ENCODE measurements around the gene TMEM88. TPM values are rescaled to one million over a fixed set of nuclear protein-coding genes. Genes with fewer than 3 reads are reported as not detected.
"Not testable (repeated sequence)": the region's sequence is repeated elsewhere in the genome, so short reads cannot be mapped to it uniquely, and the experiment has no call there.

Gene TMEM88
- total and polyA plus RNA-seq, 2 donors (not counting 1 experiment from before 2014, with no cell fraction given): 5.1 to 9.5 TPM

DNA sequence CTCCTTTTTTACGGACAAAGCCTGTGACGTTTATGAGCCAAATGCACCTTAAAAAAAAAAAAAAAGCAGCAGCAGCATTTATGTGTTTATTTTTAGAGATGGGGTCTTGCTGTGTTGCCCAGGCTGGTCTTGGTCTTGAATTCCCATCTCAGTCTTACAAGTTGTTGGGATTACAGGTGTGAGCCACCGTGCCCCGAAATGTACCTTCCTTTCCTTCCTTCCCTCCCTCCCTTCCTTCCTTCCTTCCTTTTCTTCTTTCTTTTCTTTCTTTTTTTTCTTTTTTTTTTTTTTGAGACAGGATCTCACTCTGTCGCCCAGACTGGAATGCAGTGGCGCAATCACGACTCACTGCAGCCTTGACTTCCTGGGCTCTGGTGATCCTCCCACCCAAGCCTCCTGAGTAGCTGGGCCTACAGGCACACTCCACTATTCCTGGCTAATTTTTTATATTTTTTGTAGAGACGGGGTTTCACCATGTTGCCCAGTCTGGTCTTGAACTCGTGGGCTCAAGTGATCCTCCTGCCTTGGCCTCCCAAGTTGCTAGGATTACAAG, 45.0 kb upstream of the TMEM88 start:
- H3K36me3 ChIP-seq (replicated peaks in 1 of 2; ENCODE audit: control extremely low read depth in 1 of 2, control insufficient read depth in 1 of 2, extremely low read depth in 1 of 2, insufficient read depth in 2 of 2, low read length in 1 of 2); CTCF ChIA-PET; H3K4me3 ChIP-seq (ENCODE audit: control extremely low read depth in 1 of 5, extremely low read depth in 1 of 5, insufficient read depth in 1 of 5, low read depth in 2 of 5, low read length in 4 of 5); H3K9me3 Mint-ChIP-seq (ENCODE audit: insufficient read depth); H3K9me3 ChIP-seq (ENCODE audit: control extremely low read depth in 1 of 3, control insufficient read depth in 2 of 3, insufficient read depth in 1 of 3, low read length in 2 of 3); H3K79me2 ChIP-seq (ENCODE audit: control insufficient read depth, insufficient read depth, low read length); H2AFZ ChIP-seq (ENCODE audit: insufficient read depth, low read depth, low read length, poor library complexity, severe bottlenecking); H3K27ac Mint-ChIP-seq; intact Hi-C loops (cut with micrococcal nuclease); H3K27ac ChIP-seq (ENCODE audit: low read length in 2 of 2); H3K4me1 Mint-ChIP-seq; H3K4me2 ChIP-seq (replicated peaks; ENCODE audit: low read depth, low read length, poor library complexity, severe bottlenecking); H3K4me1 ChIP-seq (ENCODE audit: control insufficient read depth in 2 of 2, insufficient read depth in 2 of 2, low read length in 2 of 2); ATAC-seq (ENCODE audit: low read depth); POLR2A ChIA-PET; H3K4me3 Mint-ChIP-seq; DNase-seq; H3K27me3 ChIP-seq (replicated peaks in 1 of 4; ENCODE audit: control extremely low read depth in 1 of 4, control insufficient read depth in 3 of 4, insufficient read depth in 4 of 4, low read length in 3 of 4); H4K20me1 ChIP-seq (ENCODE audit: control insufficient read depth, insufficient read depth, low read length, poor library complexity, severe bottlenecking); H3K9ac ChIP-seq (ENCODE audit: low read length): not testable (repeated sequence)
- 89% methylated on average over 5 of the region's 9 CpGs for WGBS (ENCODE audit: insufficient coverage)
- peaks cover 25% of the 10 kb centered on the region for H3K27me3 Mint-ChIP-seq

DNA sequence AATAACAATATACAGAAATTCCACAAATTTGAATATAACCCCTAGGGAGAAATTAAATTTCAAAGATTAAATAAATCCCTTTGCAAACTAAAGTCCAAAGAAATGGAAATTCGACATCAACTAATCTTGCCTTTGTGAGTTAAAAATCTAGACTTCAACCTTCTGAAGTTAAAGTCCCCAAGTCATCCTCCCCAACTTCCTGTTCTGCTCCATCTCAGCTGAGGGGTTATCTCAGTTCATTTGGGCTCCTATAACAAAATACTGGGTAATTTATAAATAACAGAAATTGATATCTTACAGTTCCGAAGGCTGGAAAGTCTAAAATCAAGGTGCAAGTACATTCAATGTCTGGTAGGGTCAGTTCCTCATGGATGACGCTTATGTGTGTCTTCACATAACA, 43.6 kb upstream of the TMEM88 start:
- CTCF ChIA-PET: no interaction called here
- intact Hi-C loops (cut with micrococcal nuclease): no loop called here

More for the DNA sequence above, 43.6 kb upstream of the TMEM88 start:
- Histone ChIP-seq H3K9me3 (ENCODE audit: control extremely low read depth in 1 of 3, control insufficient read depth in 2 of 3, insufficient read depth in 1 of 3, low read length in 2 of 3) (no peaks in the 10 kb centered on the region), H3K79me2 (ENCODE audit: control insufficient read depth, insufficient read depth, low read length) (no peaks in the 10 kb centered on the region), H2AFZ (ENCODE audit: insufficient read depth, low read depth, low read length, poor library complexity, severe bottlenecking) (no peak overlapping the region), H3K27ac (ENCODE audit: low read length in 2 of 2) (no peak overlapping the region), H3K27me3 (replicated peaks in 1 of 4; ENCODE audit: control extremely low read depth in 1 of 4, control insufficient read depth in 3 of 4, insufficient read depth in 4 of 4, low read length in 3 of 4) (peaks cover 0 to 5% (median 0%) of the 10 kb centered on the region in 4 experiments), H3K4me3 (ENCODE audit: control extremely low read depth in 1 of 5, extremely low read depth in 1 of 5, insufficient read depth in 1 of 5, low read depth in 2 of 5, low read length in 4 of 5) (no peak overlapping the region), H3K36me3 (replicated peaks in 1 of 2; ENCODE audit: control extremely low read depth in 1 of 2, control insufficient read depth in 1 of 2, extremely low read depth in 1 of 2, insufficient read depth in 2 of 2, low read length in 1 of 2) (no peaks in the 10 kb centered on the region), H3K4me2 (replicated peaks; ENCODE audit: low read depth, low read length, poor library complexity, severe bottlenecking) (no peak overlapping the region), H3K9ac (ENCODE audit: low read length) (no peak overlapping the region), H4K20me1 (ENCODE audit: control insufficient read depth, insufficient read depth, low read length, poor library complexity, severe bottlenecking) (no peaks in the 10 kb centered on the region), H3K4me1 (ENCODE audit: control insufficient read depth in 2 of 2, insufficient read depth in 2 of 2, low read length in 2 of 2) (no peaks in the 10 kb centered on the region)
- Mint-ChIP-seq H3K4me3 (no peak overlapping the region), H3K27me3 (peaks cover 25% of the 10 kb centered on the region), H3K9me3 (ENCODE audit: insufficient read depth) (no peaks in the 10 kb centered on the region), H3K4me1 (no peaks in the 10 kb centered on the region), H3K27ac (no peak overlapping the region)
- POLR2A ChIA-PET: no interaction called here
- WGBS (ENCODE audit: insufficient coverage): 62% methylated on average over 2 of the region's 3 CpGs
- ATAC-seq (ENCODE audit: low read depth): no peak
- no peak for DNase-seq
- no peak for TF ChIP-seq EZH2 (IDR thresholded peaks at IDR 0.05; ENCODE audit: borderline replicate concordance, insufficient read depth, low read depth, low read length, poor library complexity, severe bottlenecking)
- TF ChIP-seq, protein P1, sequence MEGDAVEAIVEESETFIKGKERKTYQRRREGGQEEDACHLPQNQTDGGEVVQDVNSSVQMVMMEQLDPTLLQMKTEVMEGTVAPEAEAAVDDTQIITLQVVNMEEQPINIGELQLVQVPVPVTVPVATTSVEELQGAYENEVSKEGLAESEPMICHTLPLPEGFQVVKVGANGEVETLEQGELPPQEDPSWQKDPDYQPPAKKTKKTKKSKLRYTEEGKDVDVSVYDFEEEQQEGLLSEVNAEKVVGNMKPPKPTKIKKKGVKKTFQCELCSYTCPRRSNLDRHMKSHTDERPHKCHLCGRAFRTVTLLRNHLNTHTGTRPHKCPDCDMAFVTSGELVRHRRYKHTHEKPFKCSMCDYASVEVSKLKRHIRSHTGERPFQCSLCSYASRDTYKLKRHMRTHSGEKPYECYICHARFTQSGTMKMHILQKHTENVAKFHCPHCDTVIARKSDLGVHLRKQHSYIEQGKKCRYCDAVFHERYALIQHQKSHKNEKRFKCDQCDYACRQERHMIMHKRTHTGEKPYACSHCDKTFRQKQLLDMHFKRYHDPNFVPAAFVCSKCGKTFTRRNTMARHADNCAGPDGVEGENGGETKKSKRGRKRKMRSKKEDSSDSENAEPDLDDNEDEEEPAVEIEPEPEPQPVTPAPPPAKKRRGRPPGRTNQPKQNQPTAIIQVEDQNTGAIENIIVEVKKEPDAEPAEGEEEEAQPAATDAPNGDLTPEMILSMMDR (IDR thresholded peaks at IDR 0.05): no peak
